ENCODE results near the gene ANKRD62.

The ANKRD62 gene

GRCh38 chr18:12165038-12165768 is 71.6 kb downstream of the ANKRD62 start (continued):
- TF ChIP-seq ZSCAN4 (tag by site-specific recombination; IDR thresholded peaks at IDR 0.05) = no peak
- TF ChIP-seq, protein P1, sequence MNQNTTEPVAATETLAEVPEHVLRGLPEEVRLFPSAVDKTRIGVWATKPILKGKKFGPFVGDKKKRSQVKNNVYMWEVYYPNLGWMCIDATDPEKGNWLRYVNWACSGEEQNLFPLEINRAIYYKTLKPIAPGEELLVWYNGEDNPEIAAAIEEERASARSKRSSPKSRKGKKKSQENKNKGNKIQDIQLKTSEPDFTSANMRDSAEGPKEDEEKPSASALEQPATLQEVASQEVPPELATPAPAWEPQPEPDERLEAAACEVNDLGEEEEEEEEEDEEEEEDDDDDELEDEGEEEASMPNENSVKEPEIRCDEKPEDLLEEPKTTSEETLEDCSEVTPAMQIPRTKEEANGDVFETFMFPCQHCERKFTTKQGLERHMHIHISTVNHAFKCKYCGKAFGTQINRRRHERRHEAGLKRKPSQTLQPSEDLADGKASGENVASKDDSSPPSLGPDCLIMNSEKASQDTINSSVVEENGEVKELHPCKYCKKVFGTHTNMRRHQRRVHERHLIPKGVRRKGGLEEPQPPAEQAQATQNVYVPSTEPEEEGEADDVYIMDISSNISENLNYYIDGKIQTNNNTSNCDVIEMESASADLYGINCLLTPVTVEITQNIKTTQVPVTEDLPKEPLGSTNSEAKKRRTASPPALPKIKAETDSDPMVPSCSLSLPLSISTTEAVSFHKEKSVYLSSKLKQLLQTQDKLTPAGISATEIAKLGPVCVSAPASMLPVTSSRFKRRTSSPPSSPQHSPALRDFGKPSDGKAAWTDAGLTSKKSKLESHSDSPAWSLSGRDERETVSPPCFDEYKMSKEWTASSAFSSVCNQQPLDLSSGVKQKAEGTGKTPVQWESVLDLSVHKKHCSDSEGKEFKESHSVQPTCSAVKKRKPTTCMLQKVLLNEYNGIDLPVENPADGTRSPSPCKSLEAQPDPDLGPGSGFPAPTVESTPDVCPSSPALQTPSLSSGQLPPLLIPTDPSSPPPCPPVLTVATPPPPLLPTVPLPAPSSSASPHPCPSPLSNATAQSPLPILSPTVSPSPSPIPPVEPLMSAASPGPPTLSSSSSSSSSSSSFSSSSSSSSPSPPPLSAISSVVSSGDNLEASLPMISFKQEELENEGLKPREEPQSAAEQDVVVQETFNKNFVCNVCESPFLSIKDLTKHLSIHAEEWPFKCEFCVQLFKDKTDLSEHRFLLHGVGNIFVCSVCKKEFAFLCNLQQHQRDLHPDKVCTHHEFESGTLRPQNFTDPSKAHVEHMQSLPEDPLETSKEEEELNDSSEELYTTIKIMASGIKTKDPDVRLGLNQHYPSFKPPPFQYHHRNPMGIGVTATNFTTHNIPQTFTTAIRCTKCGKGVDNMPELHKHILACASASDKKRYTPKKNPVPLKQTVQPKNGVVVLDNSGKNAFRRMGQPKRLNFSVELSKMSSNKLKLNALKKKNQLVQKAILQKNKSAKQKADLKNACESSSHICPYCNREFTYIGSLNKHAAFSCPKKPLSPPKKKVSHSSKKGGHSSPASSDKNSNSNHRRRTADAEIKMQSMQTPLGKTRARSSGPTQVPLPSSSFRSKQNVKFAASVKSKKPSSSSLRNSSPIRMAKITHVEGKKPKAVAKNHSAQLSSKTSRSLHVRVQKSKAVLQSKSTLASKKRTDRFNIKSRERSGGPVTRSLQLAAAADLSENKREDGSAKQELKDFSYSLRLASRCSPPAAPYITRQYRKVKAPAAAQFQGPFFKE (tag by site-specific recombination; IDR thresholded peaks at IDR 0.05; ENCODE audit: borderline replicate concordance) = no peak
- TF ChIP-seq PRDM1 (tag by site-specific recombination; IDR thresholded peaks at IDR 0.05) = no peak
- TF ChIP-seq ZNF324 (tag by site-specific recombination; IDR thresholded peaks at IDR 0.05) = no peak; the same call in 1 of the 2 replicates
- no peak for TF ChIP-seq ZNF175 (tag by site-specific recombination; IDR thresholded peaks at IDR 0.05)
- peak; percentile 36; the same call in 1 of the 2 replicates for TF ChIP-seq IKZF3 (tag by site-specific recombination; IDR thresholded peaks at IDR 0.05)
- TF ChIP-seq, protein P2, sequence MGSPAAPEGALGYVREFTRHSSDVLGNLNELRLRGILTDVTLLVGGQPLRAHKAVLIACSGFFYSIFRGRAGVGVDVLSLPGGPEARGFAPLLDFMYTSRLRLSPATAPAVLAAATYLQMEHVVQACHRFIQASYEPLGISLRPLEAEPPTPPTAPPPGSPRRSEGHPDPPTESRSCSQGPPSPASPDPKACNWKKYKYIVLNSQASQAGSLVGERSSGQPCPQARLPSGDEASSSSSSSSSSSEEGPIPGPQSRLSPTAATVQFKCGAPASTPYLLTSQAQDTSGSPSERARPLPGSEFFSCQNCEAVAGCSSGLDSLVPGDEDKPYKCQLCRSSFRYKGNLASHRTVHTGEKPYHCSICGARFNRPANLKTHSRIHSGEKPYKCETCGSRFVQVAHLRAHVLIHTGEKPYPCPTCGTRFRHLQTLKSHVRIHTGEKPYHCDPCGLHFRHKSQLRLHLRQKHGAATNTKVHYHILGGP (tag by site-specific recombination; IDR thresholded peaks at IDR 0.05) = peak; percentile 85
- TF ChIP-seq ZNF530 (tag by site-specific recombination; IDR thresholded peaks at IDR 0.05; ENCODE audit: low read depth) = no peak
- TF ChIP-seq ZBTB48 (tag by site-specific recombination; IDR thresholded peaks at IDR 0.05) = no peak
- TF ChIP-seq ZNF202 (tag by site-specific recombination; IDR thresholded peaks at IDR 0.05; ENCODE audit: borderline replicate concordance) = no peak
- no peak for TF ChIP-seq ZSCAN30 (tag by site-specific recombination; IDR thresholded peaks at IDR 0.05)
- TF ChIP-seq ZNF521 (tag by site-specific recombination; IDR thresholded peaks at IDR 0.05) = no peak
- TF ChIP-seq, protein P3, sequence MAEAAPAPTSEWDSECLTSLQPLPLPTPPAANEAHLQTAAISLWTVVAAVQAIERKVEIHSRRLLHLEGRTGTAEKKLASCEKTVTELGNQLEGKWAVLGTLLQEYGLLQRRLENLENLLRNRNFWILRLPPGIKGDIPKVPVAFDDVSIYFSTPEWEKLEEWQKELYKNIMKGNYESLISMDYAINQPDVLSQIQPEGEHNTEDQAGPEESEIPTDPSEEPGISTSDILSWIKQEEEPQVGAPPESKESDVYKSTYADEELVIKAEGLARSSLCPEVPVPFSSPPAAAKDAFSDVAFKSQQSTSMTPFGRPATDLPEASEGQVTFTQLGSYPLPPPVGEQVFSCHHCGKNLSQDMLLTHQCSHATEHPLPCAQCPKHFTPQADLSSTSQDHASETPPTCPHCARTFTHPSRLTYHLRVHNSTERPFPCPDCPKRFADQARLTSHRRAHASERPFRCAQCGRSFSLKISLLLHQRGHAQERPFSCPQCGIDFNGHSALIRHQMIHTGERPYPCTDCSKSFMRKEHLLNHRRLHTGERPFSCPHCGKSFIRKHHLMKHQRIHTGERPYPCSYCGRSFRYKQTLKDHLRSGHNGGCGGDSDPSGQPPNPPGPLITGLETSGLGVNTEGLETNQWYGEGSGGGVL (tag by site-specific recombination; IDR thresholded peaks at IDR 0.05) = peak; percentile 65
- no peak for TF ChIP-seq ZBTB10 (tag by site-specific recombination; IDR thresholded peaks at IDR 0.05)
- TF ChIP-seq ZNF239 (tag by site-specific recombination; IDR thresholded peaks at IDR 0.05) = no peak
- TF ChIP-seq, protein P4, sequence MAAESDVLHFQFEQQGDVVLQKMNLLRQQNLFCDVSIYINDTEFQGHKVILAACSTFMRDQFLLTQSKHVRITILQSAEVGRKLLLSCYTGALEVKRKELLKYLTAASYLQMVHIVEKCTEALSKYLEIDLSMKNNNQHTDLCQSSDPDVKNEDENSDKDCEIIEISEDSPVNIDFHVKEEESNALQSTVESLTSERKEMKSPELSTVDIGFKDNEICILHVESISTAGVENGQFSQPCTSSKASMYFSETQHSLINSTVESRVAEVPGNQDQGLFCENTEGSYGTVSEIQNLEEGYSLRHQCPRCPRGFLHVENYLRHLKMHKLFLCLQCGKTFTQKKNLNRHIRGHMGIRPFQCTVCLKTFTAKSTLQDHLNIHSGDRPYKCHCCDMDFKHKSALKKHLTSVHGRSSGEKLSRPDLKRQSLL (tag by site-specific recombination; IDR thresholded peaks at IDR 0.05) = no peak
- TF ChIP-seq HOXA7 (CRISPR knock-in tag; IDR thresholded peaks at IDR 0.05; ENCODE audit: borderline replicate concordance) = no peak
- no peak for TF ChIP-seq ZNF112 (tag by site-specific recombination; IDR thresholded peaks at IDR 0.05)
- no peak for TF ChIP-seq ZNF449 (tag by site-specific recombination; IDR thresholded peaks at IDR 0.05)
- TF ChIP-seq EGR2 (tag by site-specific recombination; IDR thresholded peaks at IDR 0.05; ENCODE audit: low read depth) = no peak
- no peak for TF ChIP-seq ZNF654 (tag by site-specific recombination; IDR thresholded peaks at IDR 0.05; ENCODE audit: low read depth)

All from HEK293 (cell line).